Measurements from ENCODE around the gene NRK.
"Not testable (repeated sequence)": the region's sequence is repeated elsewhere in the genome, so short reads cannot be mapped to it uniquely, and the experiment has no call there.

The NRK gene

GRCh38 chrX:105822138-105823091, at the start of gene NRK:
NRK (plus strand) TSS chrX:105822539; CDS start chrX:105822846, 307 bp downstream.
- Histone ChIP-seq H3K4me3 (peak within 1 kb of the TSS in 2 of 7 experiments; percentile 7 to 25), H3K27ac (no peak within 1 kb of the TSS)

GRCh38 chrX:105773801-105774200, 48.5 kb upstream of the NRK start:
- H3K27ac ChIP-seq = no peak overlapping the region
- H3K4me3 ChIP-seq = no peak overlapping the region

GRCh38 chrX:105775679-105776078, 46.7 kb upstream of the NRK start:
- Histone ChIP-seq H3K4me3 (no peak overlapping the region), H3K27ac (no peak overlapping the region)

GRCh38 chrX:105781804-105782203, 40.5 kb upstream of the NRK start:
- no peak overlapping the region for H3K27ac ChIP-seq

GRCh38 chrX:105796877-105797276, 25.5 kb upstream of the NRK start:
- not testable (repeated sequence) for H3K27ac ChIP-seq, H3K4me3 ChIP-seq

More at GRCh38 chrX:105781804-105782203, 40.5 kb upstream of the NRK start:
- H3K4me3 ChIP-seq = no peak overlapping the region

- no peak overlapping the region for H3K4me3 ChIP-seq
- no peak overlapping the region for H3K27ac ChIP-seq
These were observed 18.4 kb upstream of the NRK start for GRCh38 chrX:105803891-105804290.

- not testable (repeated sequence) for H3K4me3 ChIP-seq, H3K27ac ChIP-seq
These were observed 16.7 kb upstream of the NRK start for GRCh38 chrX:105805655-105806054.

- Histone ChIP-seq H3K27ac (no peak overlapping the region), H3K4me3 (no peak overlapping the region)
These were observed 5.8 kb upstream of the NRK start for GRCh38 chrX:105816517-105816916.

GRCh38 chrX:105820247-105820646, 2.1 kb upstream of the NRK start:
- H3K27ac ChIP-seq = no peak overlapping the region
- H3K4me3 ChIP-seq = no peak overlapping the region

- H3K4me3 ChIP-seq = peak overlapping the region in 1 of 7 experiments; percentile 25
These were observed 743 bp upstream of the NRK start for GRCh38 chrX:105821471-105822121.

GRCh38 chrX:105823092-105823455, 735 bp downstream of the NRK start:
- Histone ChIP-seq H3K27ac (no peak overlapping the region), H3K4me3 (peak overlapping the region in 1 of 7 experiments; percentile 25)

More at GRCh38 chrX:105821471-105822121, 743 bp upstream of the NRK start:
- H3K27ac ChIP-seq = no peak overlapping the region

- Histone ChIP-seq H3K27ac (no peak overlapping the region), H3K4me3 (no peak overlapping the region)
These were observed 6.7 kb downstream of the NRK start for GRCh38 chrX:105829011-105829410.

GRCh38 chrX:105837232-105837631, 14.9 kb downstream of the NRK start:
- Histone ChIP-seq H3K4me3 (no peak overlapping the region), H3K27ac (no peak overlapping the region)

- no peak overlapping the region for H3K4me3 ChIP-seq
- no peak overlapping the region for H3K27ac ChIP-seq
These were observed 23.3 kb downstream of the NRK start for GRCh38 chrX:105845631-105846030.

GRCh38 chrX:105850100-105850499, 27.8 kb downstream of the NRK start:
- H3K27ac ChIP-seq = not testable (repeated sequence)

GRCh38 chrX:105865709-105866108, 43.4 kb downstream of the NRK start:
- no peak overlapping the region for H3K27ac ChIP-seq
- H3K4me3 ChIP-seq = no peak overlapping the region

More at GRCh38 chrX:105850100-105850499, 27.8 kb downstream of the NRK start:
- H3K4me3 ChIP-seq = not testable (repeated sequence)

GRCh38 chrX:105869701-105870100, 47.4 kb downstream of the NRK start:
- H3K27ac ChIP-seq = no peak overlapping the region
- no peak overlapping the region for H3K4me3 ChIP-seq

GRCh38 chrX:105870445-105870844, 48.1 kb downstream of the NRK start:
- H3K27ac ChIP-seq = no peak overlapping the region
- no peak overlapping the region for H3K4me3 ChIP-seq

GRCh38 chrX:105872941-105873340, 50.6 kb downstream of the NRK start:
- Histone ChIP-seq H3K4me3 (no peak overlapping the region), H3K27ac (no peak overlapping the region)

- Histone ChIP-seq H3K4me3 (no peak overlapping the region), H3K27ac (no peak overlapping the region)
These were observed 52.5 kb downstream of the NRK start for GRCh38 chrX:105874790-105875189.

GRCh38 chrX:105876658-105877057, 54.3 kb downstream of the NRK start:
- Histone ChIP-seq H3K4me3 (no peak overlapping the region), H3K27ac (no peak overlapping the region)

All from skin epidermis (tissue), 12 donors.